Measurements from ENCODE around the gene FTO. TPM values are rescaled to one million over a fixed set of nuclear protein-coding genes. Genes with fewer than 3 reads are reported as not detected.

The FTO gene
- total RNA-seq, 4 donors from 2014 or later = 63.2 to 151 (median 105) TPM

DNA sequence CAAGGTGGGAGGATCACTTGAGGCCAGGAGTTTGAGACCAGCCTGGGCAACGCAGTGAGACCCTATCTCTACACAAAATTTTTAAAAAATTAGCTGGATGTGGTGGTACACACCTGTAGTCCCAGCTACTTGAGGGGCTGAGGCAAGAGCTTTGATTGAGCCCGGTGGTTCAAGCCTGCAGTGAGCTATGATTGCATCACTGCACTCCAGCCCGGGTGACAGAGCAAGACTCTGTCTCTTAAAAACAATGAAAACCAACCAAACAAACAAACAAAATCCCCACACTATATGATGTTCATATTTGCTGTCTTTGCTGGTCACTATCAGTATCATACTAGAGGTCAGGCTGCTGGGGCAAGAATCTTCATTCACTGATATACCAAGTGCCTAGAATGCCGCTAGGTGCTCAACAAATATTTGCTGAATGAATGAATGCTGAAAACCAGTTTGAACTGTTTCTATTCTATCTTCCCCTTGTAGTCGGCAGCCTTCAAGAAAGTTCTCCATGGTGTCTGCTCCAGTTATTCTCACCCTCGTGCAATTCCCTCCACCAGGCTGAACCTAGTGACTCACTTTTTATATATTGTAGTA lies 455.6 kb downstream of the FTO start:
- intact Hi-C loops (cut with DNase I; ENCODE audit: low total_unique reads) = no loop called here
- no peak overlapping the region for H3K27ac ChIP-seq
- H3K27me3 ChIP-seq = no peaks in the 10 kb centered on the region
- no peak for DNase-seq
- no peaks in the 10 kb centered on the region for H3K4me1 ChIP-seq
- no peak for TF ChIP-seq POLR2A (IDR thresholded peaks at IDR 0.05)
- TF ChIP-seq, protein P1, sequence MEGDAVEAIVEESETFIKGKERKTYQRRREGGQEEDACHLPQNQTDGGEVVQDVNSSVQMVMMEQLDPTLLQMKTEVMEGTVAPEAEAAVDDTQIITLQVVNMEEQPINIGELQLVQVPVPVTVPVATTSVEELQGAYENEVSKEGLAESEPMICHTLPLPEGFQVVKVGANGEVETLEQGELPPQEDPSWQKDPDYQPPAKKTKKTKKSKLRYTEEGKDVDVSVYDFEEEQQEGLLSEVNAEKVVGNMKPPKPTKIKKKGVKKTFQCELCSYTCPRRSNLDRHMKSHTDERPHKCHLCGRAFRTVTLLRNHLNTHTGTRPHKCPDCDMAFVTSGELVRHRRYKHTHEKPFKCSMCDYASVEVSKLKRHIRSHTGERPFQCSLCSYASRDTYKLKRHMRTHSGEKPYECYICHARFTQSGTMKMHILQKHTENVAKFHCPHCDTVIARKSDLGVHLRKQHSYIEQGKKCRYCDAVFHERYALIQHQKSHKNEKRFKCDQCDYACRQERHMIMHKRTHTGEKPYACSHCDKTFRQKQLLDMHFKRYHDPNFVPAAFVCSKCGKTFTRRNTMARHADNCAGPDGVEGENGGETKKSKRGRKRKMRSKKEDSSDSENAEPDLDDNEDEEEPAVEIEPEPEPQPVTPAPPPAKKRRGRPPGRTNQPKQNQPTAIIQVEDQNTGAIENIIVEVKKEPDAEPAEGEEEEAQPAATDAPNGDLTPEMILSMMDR (IDR thresholded peaks at IDR 0.05) = no peak
- no peaks in the 10 kb centered on the region for H3K9me3 ChIP-seq
- H3K4me3 ChIP-seq = no peak overlapping the region
- no peaks in the 10 kb centered on the region for H3K36me3 ChIP-seq

GRCh38 chr16:54160252-54160860 lies 456.4 kb downstream of the FTO start:
- no peak for TF ChIP-seq POLR2A (IDR thresholded peaks at IDR 0.05)
- TF ChIP-seq, protein P1 (IDR thresholded peaks at IDR 0.05) = no peak
- Histone ChIP-seq H3K4me3 (no peak overlapping the region), H3K36me3 (no peaks in the 10 kb centered on the region), H3K27me3 (no peaks in the 10 kb centered on the region), H3K27ac (no peak overlapping the region), H3K9me3 (no peaks in the 10 kb centered on the region), H3K4me1 (no peaks in the 10 kb centered on the region)
- intact Hi-C loops (cut with DNase I; ENCODE audit: low total_unique reads) = no loop called here
- DNase-seq = no peak

DNA sequence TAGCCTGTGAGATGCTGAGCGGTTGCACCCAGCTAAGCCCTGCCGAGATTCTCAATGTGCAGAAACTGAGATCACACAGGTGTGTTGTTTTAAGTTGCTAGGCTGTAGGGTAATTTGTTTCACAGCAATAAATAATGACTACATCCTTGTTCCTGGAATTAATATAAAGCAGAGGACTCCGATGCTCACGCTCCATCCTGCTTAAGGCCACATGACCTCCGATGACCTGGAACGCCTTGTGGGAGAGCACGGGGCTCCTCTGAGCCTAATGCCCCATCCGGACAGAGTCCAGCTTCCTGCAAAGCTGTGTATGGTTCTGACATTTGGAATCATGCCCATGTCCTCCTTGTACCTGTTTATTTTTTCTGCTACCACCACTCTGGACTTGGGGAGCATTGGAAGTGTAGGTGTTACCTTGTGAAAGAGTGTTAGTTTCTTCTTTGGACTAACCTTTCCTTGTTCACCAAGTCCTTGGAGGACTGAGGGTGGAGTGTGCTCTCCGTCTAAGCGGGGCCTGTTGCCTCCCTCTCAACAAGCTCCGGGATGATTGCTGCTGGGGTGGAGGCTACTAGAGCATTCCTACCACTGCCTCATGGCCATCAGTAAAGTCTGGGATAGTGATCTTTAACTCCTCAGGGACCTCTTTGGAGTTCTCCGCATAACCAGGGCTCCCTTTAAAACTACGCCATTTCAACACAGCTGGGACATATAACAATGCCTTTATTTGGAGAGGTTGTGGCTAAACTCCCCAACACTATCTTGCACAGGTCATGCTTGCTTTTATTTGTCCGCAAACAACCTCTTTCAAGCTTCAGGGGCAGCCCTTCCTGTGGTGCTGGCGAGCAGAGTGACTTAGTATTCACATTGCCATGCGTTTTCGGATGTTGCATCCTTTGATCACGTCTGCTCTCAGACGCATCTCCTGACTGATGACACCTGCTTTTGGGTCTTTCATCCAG lies 457.3 kb downstream of the FTO start:
- H3K36me3 ChIP-seq = no peaks in the 10 kb centered on the region
- H3K9me3 ChIP-seq = no peaks in the 10 kb centered on the region
- no peak for TF ChIP-seq POLR2A (IDR thresholded peaks at IDR 0.05)
- TF ChIP-seq, protein P1 (IDR thresholded peaks at IDR 0.05) = no peak
- intact Hi-C loops (cut with DNase I; ENCODE audit: low total_unique reads) = no loop called here
- DNase-seq = no peak
- H3K27me3 ChIP-seq = no peaks in the 10 kb centered on the region
- no peak overlapping the region for H3K4me3 ChIP-seq
- no peak overlapping the region for H3K27ac ChIP-seq
- H3K4me1 ChIP-seq = no peaks in the 10 kb centered on the region

GRCh38 chr16:54163197-54163843 lies 459.4 kb downstream of the FTO start:
- Histone ChIP-seq H3K4me3 (no peak overlapping the region), H3K36me3 (no peaks in the 10 kb centered on the region), H3K27ac (no peak overlapping the region), H3K27me3 (no peaks in the 10 kb centered on the region), H3K9me3 (no peaks in the 10 kb centered on the region), H3K4me1 (no peaks in the 10 kb centered on the region)
- TF ChIP-seq, protein P1 (IDR thresholded peaks at IDR 0.05) = no peak
- TF ChIP-seq POLR2A (IDR thresholded peaks at IDR 0.05) = no peak
- no peak for DNase-seq
- intact Hi-C loops (cut with DNase I; ENCODE audit: low total_unique reads) = no loop called here

All from uterus (tissue), 4 donors.